Astrocyte (in vitro differentiated cells and primary cell): ENCODE results near the gene NSUN7. TPM values are rescaled to one million over a fixed set of nuclear protein-coding genes. Genes with fewer than 3 reads are reported as not detected.

Source experiments
- DNase-seq: peaks from one replicate; pipeline ENCODE4 v3.0.0-alpha.2; 2010; ENCODE audit warnings: low read depth
- FAIRE-seq: peaks from 2 replicates; lab custom pipeline; 2011; peaks lifted over from hg19 to GRCh38; lab: Jason Lieb, UNC
- H2AFZ ChIP-seq: 2 replicates; pipeline ENCODE4 v1.6.0; 2012; ENCODE audit warnings: low read depth, low read length, inconsistent platforms
- H3K27ac ChIP-seq: 2 replicates; pipeline ENCODE4 v1.5.1; 2011; ENCODE audit warnings: low read depth, low read length, inconsistent platforms
- H3K27me3 ChIP-seq: 2 replicates; pipeline ENCODE4 v1.6.0; 2011; ENCODE audit warnings: low read length, inconsistent platforms; ENCODE audit not compliant: insufficient read depth
- H3K36me3 ChIP-seq: 2 replicates; pipeline ENCODE4 v1.5.1; 2011; ENCODE audit warnings: low read length, inconsistent platforms; ENCODE audit not compliant: insufficient read depth
- H3K4me1 ChIP-seq: 2 replicates; pipeline ENCODE4 v1.5.1; 2011; ENCODE audit warnings: low read length, inconsistent platforms; ENCODE audit not compliant: insufficient read depth
- H3K4me2 ChIP-seq: 2 replicates; pipeline ENCODE4 v1.6.0; 2012; ENCODE audit warnings: low read length, inconsistent platforms
- H3K4me3 ChIP-seq: 2 replicates; pipeline ENCODE4 v1.5.1; 2011; ENCODE audit warnings: low read depth, mild to moderate bottlenecking, low read length, inconsistent platforms; ENCODE audit not compliant: insufficient read depth
- H3K79me2 ChIP-seq: 2 replicates; pipeline ENCODE4 v1.6.0; 2012; ENCODE audit warnings: mild to moderate bottlenecking, low read length, inconsistent platforms; ENCODE audit not compliant: insufficient read depth
- H3K9ac ChIP-seq: 2 replicates; pipeline ENCODE4 v1.6.0; 2012; ENCODE audit warnings: mild to moderate bottlenecking, low read length, inconsistent platforms
- H3K9me3 ChIP-seq: 2 replicates; pipeline ENCODE4 v1.5.1; 2012; ENCODE audit warnings: low read depth, mild to moderate bottlenecking, low read length, inconsistent platforms; ENCODE audit not compliant: insufficient read depth
- H4K20me1 ChIP-seq: 2 replicates; pipeline ENCODE4 v1.6.0; 2012; ENCODE audit warnings: low read length, inconsistent platforms; ENCODE audit not compliant: insufficient read depth
- H3K27ac Mint-ChIP-seq: one replicate; pipeline ENCODE4 v1.8.0; 2021; ENCODE audit warnings: mild to moderate bottlenecking, mixed read lengths; ENCODE audit not compliant: unreplicated experiment
- H3K27me3 Mint-ChIP-seq: one replicate; pipeline ENCODE4 v1.8.0; 2021; ENCODE audit warnings: low read depth, mixed read lengths; ENCODE audit not compliant: unreplicated experiment
- H3K36me3 Mint-ChIP-seq: one replicate; pipeline ENCODE4 v1.8.0; 2021; ENCODE audit warnings: low read depth, mixed read lengths; ENCODE audit not compliant: unreplicated experiment
- H3K4me1 Mint-ChIP-seq: one replicate; pipeline ENCODE4 v1.8.0; 2021; ENCODE audit warnings: low read depth, mixed read lengths; ENCODE audit not compliant: unreplicated experiment
- H3K4me3 Mint-ChIP-seq: one replicate; pipeline ENCODE4 v1.8.0; 2021; ENCODE audit warnings: mild to moderate bottlenecking, moderate library complexity, mixed read lengths; ENCODE audit not compliant: unreplicated experiment
- H3K9me3 Mint-ChIP-seq: one replicate; pipeline ENCODE4 v1.8.0; 2021; ENCODE audit warnings: mild to moderate bottlenecking, mixed read lengths; ENCODE audit not compliant: unreplicated experiment
- EZH2 ChIP-seq: IDR thresholded peaks from 2 replicates; pipeline ENCODE4 v1.6.1; 2012; ENCODE audit warnings: mild to moderate bottlenecking, low read length, inconsistent platforms; ENCODE audit not compliant: insufficient read depth
- total RNA-seq: library from RNA; stranded (reverse); gene quantifications from 2 replicates; pipeline ENCODE4 v1.2.1, GENCODE V29; 2021
- TF ChIP-seq, protein P1 (sequence below): IDR thresholded peaks from 2 replicates; pipeline ENCODE4 v1.5.1; 2011; ENCODE audit warnings: low read depth, mild to moderate bottlenecking, inconsistent platforms, low read length, moderate library complexity; ENCODE audit not compliant: insufficient read depth

The NSUN7 gene
- total RNA-seq, 1 donor from 2014 or later = 2.5 TPM

DNA sequence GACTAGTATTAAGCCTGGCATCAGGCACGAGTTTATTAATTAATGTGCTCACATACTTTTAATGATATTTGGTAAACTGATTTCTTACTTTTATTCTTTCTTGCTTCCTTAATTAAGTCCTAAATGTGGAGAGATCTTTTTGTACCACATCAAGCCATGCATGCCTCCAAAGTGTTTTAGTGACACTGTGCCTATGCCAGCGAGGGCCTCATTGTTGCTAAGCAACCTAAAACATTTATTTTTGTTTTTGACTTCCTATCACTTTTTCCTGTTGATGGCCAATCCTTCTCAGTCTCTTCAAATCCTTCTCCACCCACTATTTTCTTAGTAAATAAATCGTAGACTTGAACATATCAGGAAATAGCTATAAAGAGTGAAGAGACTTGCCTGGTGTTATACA lies 5.5 kb upstream of the NSUN7 start:
- Mint-ChIP-seq H3K4me3 (no peak overlapping the region), H3K4me1 (no peaks in the 10 kb centered on the region), H3K36me3 (no peaks in the 10 kb centered on the region), H3K27me3 (peaks cover 3% of the 10 kb centered on the region), H3K9me3 (no peaks in the 10 kb centered on the region), H3K27ac (no peak overlapping the region)
- Histone ChIP-seq H3K36me3 (no peaks in the 10 kb centered on the region), H3K4me1 (no peaks in the 10 kb centered on the region), H4K20me1 (no peaks in the 10 kb centered on the region), H3K4me3 (no peak overlapping the region), H3K27me3 (peaks cover 3% of the 10 kb centered on the region), H3K4me2 (no peak overlapping the region), H3K9me3 (no peaks in the 10 kb centered on the region), H3K27ac (no peak overlapping the region), H3K79me2 (no peaks in the 10 kb centered on the region), H2AFZ (no peak overlapping the region), H3K9ac (no peak overlapping the region)
- TF ChIP-seq, protein P1, sequence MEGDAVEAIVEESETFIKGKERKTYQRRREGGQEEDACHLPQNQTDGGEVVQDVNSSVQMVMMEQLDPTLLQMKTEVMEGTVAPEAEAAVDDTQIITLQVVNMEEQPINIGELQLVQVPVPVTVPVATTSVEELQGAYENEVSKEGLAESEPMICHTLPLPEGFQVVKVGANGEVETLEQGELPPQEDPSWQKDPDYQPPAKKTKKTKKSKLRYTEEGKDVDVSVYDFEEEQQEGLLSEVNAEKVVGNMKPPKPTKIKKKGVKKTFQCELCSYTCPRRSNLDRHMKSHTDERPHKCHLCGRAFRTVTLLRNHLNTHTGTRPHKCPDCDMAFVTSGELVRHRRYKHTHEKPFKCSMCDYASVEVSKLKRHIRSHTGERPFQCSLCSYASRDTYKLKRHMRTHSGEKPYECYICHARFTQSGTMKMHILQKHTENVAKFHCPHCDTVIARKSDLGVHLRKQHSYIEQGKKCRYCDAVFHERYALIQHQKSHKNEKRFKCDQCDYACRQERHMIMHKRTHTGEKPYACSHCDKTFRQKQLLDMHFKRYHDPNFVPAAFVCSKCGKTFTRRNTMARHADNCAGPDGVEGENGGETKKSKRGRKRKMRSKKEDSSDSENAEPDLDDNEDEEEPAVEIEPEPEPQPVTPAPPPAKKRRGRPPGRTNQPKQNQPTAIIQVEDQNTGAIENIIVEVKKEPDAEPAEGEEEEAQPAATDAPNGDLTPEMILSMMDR = no peak
- no peak for TF ChIP-seq EZH2
- DNase-seq (no peak), FAIRE-seq (no peak)

DNA sequence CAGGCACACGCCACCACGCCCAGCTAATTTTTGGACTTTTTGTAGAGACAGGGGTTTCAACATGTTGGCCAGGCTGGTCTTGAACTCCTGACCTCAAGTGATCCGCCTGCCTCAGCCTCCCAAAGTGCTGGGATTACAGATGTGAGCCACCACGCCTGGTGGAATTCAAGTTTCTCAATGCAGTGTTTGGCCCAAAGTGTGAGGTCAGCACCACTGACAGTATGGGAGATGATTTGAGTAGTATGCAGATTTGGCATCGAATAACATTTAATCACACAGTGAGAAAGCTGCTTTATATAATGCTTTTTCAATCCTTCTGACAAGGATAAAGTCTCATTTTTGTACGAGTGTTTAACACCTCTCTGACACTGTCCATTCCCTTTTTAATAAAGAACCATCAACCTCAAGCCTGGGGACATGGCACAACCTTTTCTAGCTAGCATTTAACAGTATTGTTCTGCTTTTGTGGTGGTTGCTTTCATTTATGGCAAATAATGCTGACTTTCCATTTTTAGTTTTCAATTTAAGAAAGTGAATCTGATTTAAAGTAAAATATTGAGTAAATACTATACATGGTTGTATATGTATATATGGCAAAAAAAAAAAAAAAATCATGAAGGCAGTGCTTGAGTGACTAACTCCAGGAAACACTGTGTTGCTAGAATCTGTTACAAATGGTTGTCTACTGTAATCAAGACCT lies 4.3 kb upstream of the NSUN7 start:
- Mint-ChIP-seq H3K4me3 (no peak overlapping the region), H3K9me3 (no peaks in the 10 kb centered on the region), H3K27ac (no peak overlapping the region), H3K4me1 (no peaks in the 10 kb centered on the region), H3K36me3 (no peaks in the 10 kb centered on the region), H3K27me3 (peaks cover 3% of the 10 kb centered on the region)
- no peaks in the 10 kb centered on the region for H3K79me2 ChIP-seq
- no peak for TF ChIP-seq EZH2
- TF ChIP-seq, protein P1 = no peak
- FAIRE-seq (no peak), DNase-seq (no peak)
- no peak overlapping the region for H3K4me2 ChIP-seq
- H3K9me3 ChIP-seq = no peaks in the 10 kb centered on the region
- H2AFZ ChIP-seq = no peak overlapping the region
- peaks cover 6% of the 10 kb centered on the region for H3K27me3 ChIP-seq
- no peaks in the 10 kb centered on the region for H3K36me3 ChIP-seq
- H3K27ac ChIP-seq = no peak overlapping the region
- no peaks in the 10 kb centered on the region for H4K20me1 ChIP-seq
- no peak overlapping the region for H3K4me3 ChIP-seq
- H3K9ac ChIP-seq = no peak overlapping the region
- peaks cover 2% of the 10 kb centered on the region for H3K4me1 ChIP-seq

DNA sequence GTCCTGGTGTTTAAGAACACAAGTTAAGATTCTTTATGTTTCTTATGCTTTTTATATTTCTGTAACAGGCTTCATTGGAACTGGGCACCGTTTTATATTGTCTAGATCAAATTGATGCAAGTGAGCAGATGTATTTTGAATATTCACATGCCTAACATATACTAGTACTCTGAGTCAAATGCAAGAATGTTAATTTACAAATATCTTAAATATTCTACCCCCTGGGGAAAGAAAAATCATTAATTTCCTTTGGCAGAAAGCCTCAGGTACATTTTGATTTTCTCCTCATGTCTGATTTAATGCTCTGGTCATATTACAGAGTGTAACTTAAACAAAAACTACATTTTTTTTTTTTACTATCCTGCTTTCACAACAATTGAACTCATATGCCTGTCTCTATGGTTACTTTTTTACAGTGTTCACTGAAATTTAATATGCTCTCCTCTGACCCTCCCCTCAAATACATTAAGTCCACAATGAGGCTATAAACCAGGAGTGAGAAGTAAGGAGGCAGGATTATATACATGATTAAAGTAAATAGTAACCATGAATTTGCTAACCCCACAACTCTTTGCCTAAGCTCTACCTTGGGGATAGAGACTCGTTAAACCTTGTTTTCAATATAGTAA lies 2.4 kb upstream of the NSUN7 start:
- no peaks in the 10 kb centered on the region for H3K36me3 Mint-ChIP-seq
- H3K4me3 Mint-ChIP-seq = no peak overlapping the region
- Histone ChIP-seq H4K20me1 (no peaks in the 10 kb centered on the region), H3K4me3 (no peak overlapping the region), H3K79me2 (no peaks in the 10 kb centered on the region), H3K4me1 (peaks cover 7% of the 10 kb centered on the region), H3K27ac (no peak overlapping the region), H3K27me3 (peaks cover 12% of the 10 kb centered on the region), H3K36me3 (no peaks in the 10 kb centered on the region), H3K9ac (no peak overlapping the region), H3K4me2 (no peak overlapping the region), H3K9me3 (no peaks in the 10 kb centered on the region), H2AFZ (no peak overlapping the region)
- TF ChIP-seq, protein P1 = no peak
- TF ChIP-seq EZH2 = no peak
- peaks cover 2% of the 10 kb centered on the region for H3K4me1 Mint-ChIP-seq
- H3K9me3 Mint-ChIP-seq = peaks cover 3% of the 10 kb centered on the region
- H3K27me3 Mint-ChIP-seq = peaks cover 5% of the 10 kb centered on the region
- DNase-seq (no peak), FAIRE-seq (no peak)
- H3K27ac Mint-ChIP-seq = no peak overlapping the region
